HepG2 (cell line): Measurements from ENCODE around the gene C2orf81. TPM values are rescaled to one million over a fixed set of nuclear protein-coding genes. Genes with fewer than 3 reads are reported as not detected.
A peak's percentile ranks its signal among the peaks of the same experiment; 100 is the strongest.

Source experiments
- ARID5B ChIP-seq: IDR thresholded peaks from 2 replicates; pipeline ENCODE4 v1.4.0; 2020; ENCODE audit warnings: mild to moderate bottlenecking, missing genetic modification reagents
- CBFB ChIP-seq: sonication (generic); formaldehyde crosslinking; IDR thresholded peaks from 2 replicates; pipeline ENCODE4 v1.4.0; 2020; ENCODE audit warnings: missing genetic modification reagents
- E2F1 ChIP-seq: sonication (generic); formaldehyde crosslinking; IDR thresholded peaks from 2 replicates; pipeline ENCODE4 v1.5.0; 2020; ENCODE audit warnings: missing genetic modification reagents
- GLMP ChIP-seq: sonication (generic); formaldehyde crosslinking; IDR thresholded peaks from 2 replicates; pipeline ENCODE4 v1.9.0; 2021; ENCODE audit warnings: missing genetic modification reagents, mild to moderate bottlenecking, borderline replicate concordance
- HOXA7 ChIP-seq: sonication (generic); formaldehyde crosslinking; IDR thresholded peaks from 2 replicates; pipeline ENCODE4 v1.8.1; 2022; ENCODE audit warnings: mild to moderate bottlenecking, missing genetic modification reagents, moderate library complexity
- MLLT10 ChIP-seq: sonication (generic); formaldehyde crosslinking; IDR thresholded peaks from 2 replicates; pipeline ENCODE4 v1.4.0; 2020; ENCODE audit warnings: missing genetic modification reagents
- NR1H2 ChIP-seq: sonication (generic); formaldehyde crosslinking; IDR thresholded peaks from 2 replicates; pipeline ENCODE4 v1.8.1; 2022; ENCODE audit warnings: low read depth, missing genetic modification reagents, borderline replicate concordance
- NR2F2 ChIP-seq: IDR thresholded peaks from 2 replicates; pipeline ENCODE4 v1.6.1; 2012; ENCODE audit warnings: low read depth, inconsistent platforms, borderline replicate concordance
- SETDB1 ChIP-seq: sonication (generic); formaldehyde crosslinking; IDR thresholded peaks from 2 replicates; pipeline ENCODE4 v1.5.1; 2020; ENCODE audit warnings: missing genetic modification reagents, mild to moderate bottlenecking, borderline replicate concordance
- TFDP2 ChIP-seq: sonication (generic); formaldehyde crosslinking; IDR thresholded peaks from 2 replicates; pipeline ENCODE4 v1.4.0; 2020; ENCODE audit warnings: missing genetic modification reagents
- UBTF ChIP-seq: sonication (generic); formaldehyde crosslinking; IDR thresholded peaks from 2 replicates; pipeline ENCODE4 v1.4.0; 2020; ENCODE audit warnings: mild to moderate bottlenecking, missing genetic modification reagents
- ZMAT3 ChIP-seq: sonication (generic); formaldehyde crosslinking; conservative IDR thresholded peaks from 2 replicates; pipeline ENCODE4 v1.7.0; 2021; ENCODE audit warnings: missing genetic modification reagents
- ZNF10 ChIP-seq: sonication (generic); formaldehyde crosslinking; IDR thresholded peaks from 2 replicates; pipeline ENCODE4 v1.4.0; 2020; ENCODE audit warnings: mild to moderate bottlenecking, low read depth, missing genetic modification reagents, borderline replicate concordance
- ZNF343 ChIP-seq: sonication (generic); formaldehyde crosslinking; IDR thresholded peaks from 2 replicates; pipeline ENCODE4 v1.4.0; 2020; ENCODE audit warnings: mild to moderate bottlenecking, missing genetic modification reagents
- ZNF569 ChIP-seq: sonication (generic); formaldehyde crosslinking; IDR thresholded peaks from 2 replicates; pipeline ENCODE4 v1.5.0; 2020; ENCODE audit warnings: mild to moderate bottlenecking, missing genetic modification reagents, moderate library complexity, borderline replicate concordance
- ZNF678 ChIP-seq: sonication (generic); formaldehyde crosslinking; IDR thresholded peaks from 2 replicates; pipeline ENCODE4 v1.4.0; 2020; ENCODE audit warnings: mild to moderate bottlenecking, missing genetic modification reagents
- ZNF780A ChIP-seq: sonication (generic); formaldehyde crosslinking; IDR thresholded peaks from 2 replicates; pipeline ENCODE4 v1.8.0; 2022; ENCODE audit warnings: mild to moderate bottlenecking, missing genetic modification reagents, moderate library complexity
- polyA plus RNA-seq, 8 experiments: library from polyadenylated mRNA; depleted of rRNA in 3 of 8; stranded (reverse) in 7 of 8; unstranded in 1 of 8; fragments of >200 nt; fragmentation: Illumina TruSeq in 4 of 8; extraction: Trizol in 4 of 8; gene quantifications; 2 replicates each; pipeline versions ENCODE4 v1.2.1 to v1.2.3, GENCODE V29; 2011 to 2016; ENCODE audit warnings: low read depth in 4 of 8, missing spikeins in 1 of 8, mixed read lengths in 1 of 8; ENCODE audit not compliant: insufficient read depth in 1 of 8
- total RNA-seq, 5 experiments: library from RNA; depleted of rRNA; stranded (reverse); fragments of >200 nt; fragmentation: Illumina TruSeq; extraction: Trizol; gene quantifications; 2 replicates each; pipeline ENCODE4 v1.2.3, GENCODE V29; 2016; ENCODE audit warnings: low read depth in 1 of 5

C2orf81 gene
- total and polyA plus RNA-seq, 2 of the 13 experiments (the other 11 are each of a cell fraction or from before 2014, with no cell fraction given) = 0.15 to 0.17 TPM

GRCh38 chr2:74440378-74441169 lies 19.2 kb upstream of the C2orf81 start (continued):
- TF ChIP-seq ZNF780A (CRISPR knock-in tag) (no peak), ZNF569 (peak; percentile 99), HOXA7 (no peak), ZNF678 (CRISPR knock-in tag) (peak; percentile 98), SETDB1 (CRISPR knock-in tag) (no peak), NR2F2 (no peak; the same call in 1 of the 2 replicates), NR1H2 (peak; percentile 62; the same call in 1 of the 2 replicates), GLMP (CRISPR knock-in tag) (no peak), ZNF343 (CRISPR knock-in tag) (peak; percentile 24; the same call in 1 of the 2 replicates), TFDP2 (CRISPR knock-in tag) (peak; percentile 69), ZNF10 (CRISPR knock-in tag) (no peak), E2F1 (CRISPR knock-in tag) (peak; percentile 62; the same call in 1 of the 2 replicates), CBFB (no peak; the same call in none of the 2 replicates), MLLT10 (no peak), UBTF (peak; percentile 90), ARID5B (CRISPR knock-in tag) (peak; percentile 83), ZMAT3 (CRISPR knock-in tag) (peak; percentile 92)
